Left lung (tissue), 14 donors: Measurements from ENCODE around the gene HRH4. TPM values are rescaled to one million over a fixed set of nuclear protein-coding genes. Genes with fewer than 3 reads are reported as not detected.

ENCODE experiments used
- ATAC-seq: fragments of 200-7000 bp; cut with Tn5 transposase; one replicate; pipeline ENCODE4 v1.9.1; 2020; ENCODE audit warnings: moderate library complexity
- DNase-seq, 4 donors: peaks; one replicate each; pipeline ENCODE4 v3.0.0-alpha.2; 2013 to 2020
- H3K27ac ChIP-seq, 2 donors: fragments of 200-600 bp; sonication (generic) in 1 of 2; one replicate each; pipeline versions ENCODE4 v1.5.0 to v1.8.0; 2020 to 2021
- H3K27me3 ChIP-seq, 2 donors: fragments of 200-600 bp; sonication (generic) in 1 of 2; one replicate each; pipeline versions ENCODE4 v1.5.0 to v1.8.0; 2020 to 2021
- H3K36me3 ChIP-seq, 2 donors: fragments of 200-600 bp; sonication (generic) in 1 of 2; one replicate each; pipeline versions ENCODE4 v1.5.0 to v1.8.0; 2020 to 2021
- H3K4me1 ChIP-seq, 2 donors: fragments of 200-600 bp; one replicate each; pipeline ENCODE4 v1.8.0; 2021
- H3K4me3 ChIP-seq, 2 donors: fragments of 200-600 bp; sonication (generic) in 1 of 2; one replicate each; pipeline versions ENCODE4 v1.5.0 to v1.8.0; 2020 to 2021; ENCODE audit warnings: mild to moderate bottlenecking in 1 of 2
- H3K9me3 ChIP-seq, 2 donors: fragments of 200-600 bp; sonication (generic) in 1 of 2; one replicate each; pipeline versions ENCODE4 v1.5.0 to v1.8.0; 2020 to 2021
- CTCF ChIP-seq, 2 donors: fragments of 200-600 bp; sonication (generic) in 1 of 2; IDR thresholded peaks; one replicate each; pipeline versions ENCODE4 v1.5.0 to v1.8.0; 2021; ENCODE audit warnings: antibody characterized with exemption in 2 of 2
- intact Hi-C, 2 donors: fragments of 100-400 bp; cut with DNase I; formaldehyde crosslinking; loops; one replicate each; pipeline versions ENCODE4 v1.11.2 to v1.14.2; 2022
- long read RNA-seq, 12 donors: library from polyadenylated mRNA in 2 of 12; unstranded in 2 of 12; transcript quantifications; one replicate each; pipeline ENCODE4 v2.0.0 and lab custom pipeline, GENCODE V29; 2019 to 2026
- polyA plus RNA-seq, 6 donors: library from polyadenylated mRNA; unstranded; fragments of 120-200 nt; gene quantifications; one replicate each; pipeline ENCODE4 v1.2.1, GENCODE V29; 2013; ENCODE audit not compliant: insufficient read length in 6 of 6
- total RNA-seq, 2 donors: library from RNA; stranded (reverse); fragmentation: NEBNext Ultra II Directional; extraction: Animal tissue kit (Norgen Biotek cat#: 25700); gene quantifications; one replicate each; pipeline ENCODE4 v1.2.1, GENCODE V29; 2021
- donor health status: DM: no; HTN: yes; CAD: no.
- donor health status: DM: no; HTN: no; CAD: no.

Gene HRH4
- total RNA-seq (1 to 10 TPM in 1 of 2 donors, under 1 TPM in 1; 0.17 to 7.5 TPM), polyA plus RNA-seq (under 1 TPM in 4 of 6 donors, not detected in 2; 0.06 to 0.12 (median 0.08) TPM)
- long read RNA-seq, donor 1, result 0 reads
- long read RNA-seq, donor 2, result 0 reads
- long read RNA-seq, donor 3, result 0 reads
- long read RNA-seq, donor 4, result 0 reads
- long read RNA-seq, donor 5, result 0 reads
- long read RNA-seq, donor 6, result 0 reads
- long read RNA-seq, donor 7, result 0 reads
- long read RNA-seq, donor 8, result 0 reads
- long read RNA-seq, donor 9, result 0 reads
- long read RNA-seq, donor 10, result 0 reads
- long read RNA-seq, donor 11, result 0 reads
- long read RNA-seq, donor 12, result 0 reads

- intact Hi-C loops, result no loop called here
- Histone ChIP-seq H3K9me3 (no peaks in the 10 kb centered on the region), H3K27me3 (no peaks in the 10 kb centered on the region), H3K27ac (peak within 1 kb of the TSS in 1 of 2 donors; percentile 82), H3K4me1 (peaks cover 0 to 3% of the 10 kb centered on the region in 2 donors), H3K36me3 (no peaks in the 10 kb centered on the region), H3K4me3 (peak within 1 kb of the TSS in 1 of 2 donors; percentile 21)
- DNase-seq (no peak), ATAC-seq (no peak)
- TF ChIP-seq CTCF (IDR thresholded peaks at IDR 0.05), result no peak
Measured at GRCh38 chr18:24460388-24460787, at the start of gene HRH4. Gene HRH4, plus strand, starts transcription at chr18:24460637. Its CDS starts 92 bp downstream, at chr18:24460729.

GRCh38 chr18:24413148-24413547 is 47.3 kb upstream of the HRH4 start:
- H3K4me3 ChIP-seq, result no peak overlapping the region
- intact Hi-C loops, result no loop called here
- no peak for DNase-seq

GRCh38 chr18:24414349-24415003 is 46.0 kb upstream of the HRH4 start:
- Histone ChIP-seq H3K9me3 (no peaks in the 10 kb centered on the region), H3K4me1 (no peaks in the 10 kb centered on the region), H3K4me3 (no peak overlapping the region), H3K36me3 (no peaks in the 10 kb centered on the region), H3K27ac (no peak overlapping the region), H3K27me3 (peaks cover 0 to 17% of the 10 kb centered on the region in 2 donors)
- ATAC-seq (no peak), DNase-seq (no peak)
- intact Hi-C loops, result no loop called here
- TF ChIP-seq CTCF (IDR thresholded peaks at IDR 0.05), result no peak

More at GRCh38 chr18:24413148-24413547, 47.3 kb upstream of the HRH4 start:
- Histone ChIP-seq H3K4me1 (no peaks in the 10 kb centered on the region), H3K27ac (no peak overlapping the region), H3K36me3 (no peaks in the 10 kb centered on the region), H3K9me3 (no peaks in the 10 kb centered on the region), H3K27me3 (peaks cover 0 to 8% of the 10 kb centered on the region in 2 donors)
- peak in 1 of 2 donors; percentile 48 for TF ChIP-seq CTCF (IDR thresholded peaks at IDR 0.05)
- ATAC-seq, result no peak

- Histone ChIP-seq H3K4me1 (no peaks in the 10 kb centered on the region), H3K4me3 (no peak overlapping the region), H3K36me3 (no peaks in the 10 kb centered on the region), H3K9me3 (no peaks in the 10 kb centered on the region), H3K27ac (no peak overlapping the region), H3K27me3 (peaks cover 0 to 17% of the 10 kb centered on the region in 2 donors)
- intact Hi-C loops, result no loop called here
- ATAC-seq (no peak), DNase-seq (no peak)
- TF ChIP-seq CTCF (IDR thresholded peaks at IDR 0.05), result no peak
Measured at GRCh38 chr18:24417480-24417879, 43.0 kb upstream of the HRH4 start.

GRCh38 chr18:24420551-24420950 is 39.9 kb upstream of the HRH4 start:
- ATAC-seq, result no peak
- no peak for TF ChIP-seq CTCF (IDR thresholded peaks at IDR 0.05)
- intact Hi-C loops, result no loop called here
- peaks cover 3 to 26% of the 10 kb centered on the region in 2 donors for H3K27me3 ChIP-seq
- H3K4me1 ChIP-seq, result no peaks in the 10 kb centered on the region
- H3K27ac ChIP-seq, result no peak overlapping the region
- no peaks in the 10 kb centered on the region for H3K9me3 ChIP-seq
- H3K4me3 ChIP-seq, result no peak overlapping the region
- no peaks in the 10 kb centered on the region for H3K36me3 ChIP-seq
- no peak for DNase-seq
